Left lung (tissue), 14 donors: ENCODE results near the gene PATE4. TPM values are rescaled to one million over a fixed set of nuclear protein-coding genes. Genes with fewer than 3 reads are reported as not detected.

Experiments used
- ATAC-seq: fragments of 200-7000 bp; cut with Tn5 transposase; one replicate; pipeline ENCODE4 v1.9.1; 2020; ENCODE audit warnings: moderate library complexity
- DNase-seq, 4 donors: peaks; one replicate each; pipeline ENCODE4 v3.0.0-alpha.2; 2013 to 2020
- H3K27ac ChIP-seq, 2 donors: fragments of 200-600 bp; sonication (generic) in 1 of 2; one replicate each; pipeline versions ENCODE4 v1.5.0 to v1.8.0; 2020 to 2021
- H3K27me3 ChIP-seq, 2 donors: fragments of 200-600 bp; sonication (generic) in 1 of 2; one replicate each; pipeline versions ENCODE4 v1.5.0 to v1.8.0; 2020 to 2021
- H3K36me3 ChIP-seq, 2 donors: fragments of 200-600 bp; sonication (generic) in 1 of 2; one replicate each; pipeline versions ENCODE4 v1.5.0 to v1.8.0; 2020 to 2021
- H3K4me1 ChIP-seq, 2 donors: fragments of 200-600 bp; one replicate each; pipeline ENCODE4 v1.8.0; 2021
- H3K4me3 ChIP-seq, 2 donors: fragments of 200-600 bp; sonication (generic) in 1 of 2; one replicate each; pipeline versions ENCODE4 v1.5.0 to v1.8.0; 2020 to 2021; ENCODE audit warnings: mild to moderate bottlenecking in 1 of 2
- H3K9me3 ChIP-seq, 2 donors: fragments of 200-600 bp; sonication (generic) in 1 of 2; one replicate each; pipeline versions ENCODE4 v1.5.0 to v1.8.0; 2020 to 2021
- CTCF ChIP-seq, 2 donors: fragments of 200-600 bp; sonication (generic) in 1 of 2; IDR thresholded peaks; one replicate each; pipeline versions ENCODE4 v1.5.0 to v1.8.0; 2021; ENCODE audit warnings: antibody characterized with exemption in 2 of 2
- intact Hi-C, 2 donors: fragments of 100-400 bp; cut with DNase I; formaldehyde crosslinking; loops; one replicate each; pipeline versions ENCODE4 v1.11.2 to v1.14.2; 2022
- long read RNA-seq, 12 donors: library from polyadenylated mRNA in 2 of 12; unstranded in 2 of 12; transcript quantifications; one replicate each; pipeline ENCODE4 v2.0.0 and lab custom pipeline, GENCODE V29; 2019 to 2026
- polyA plus RNA-seq, 6 donors: library from polyadenylated mRNA; unstranded; fragments of 120-200 nt; gene quantifications; one replicate each; pipeline ENCODE4 v1.2.1, GENCODE V29; 2013; ENCODE audit not compliant: insufficient read length in 6 of 6
- total RNA-seq, 2 donors: library from RNA; stranded (reverse); fragmentation: NEBNext Ultra II Directional; extraction: Animal tissue kit (Norgen Biotek cat#: 25700); gene quantifications; one replicate each; pipeline ENCODE4 v1.2.1, GENCODE V29; 2021
- donor health status: DM: no; HTN: yes; CAD: no.
- donor health status: DM: no; HTN: no; CAD: no.

PATE4 gene, protein sequence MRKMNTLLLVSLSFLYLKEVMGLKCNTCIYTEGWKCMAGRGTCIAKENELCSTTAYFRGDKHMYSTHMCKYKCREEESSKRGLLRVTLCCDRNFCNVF
- total RNA-seq = not detected
- under 1 TPM in 4 of 6 donors, not detected in 2; 0.17 to 0.24 (median 0.22) TPM for polyA plus RNA-seq
- long read RNA-seq, donor 1 = 0 reads
- long read RNA-seq, donor 2 = 0 reads
- long read RNA-seq, donor 3 = 0 reads
- long read RNA-seq, donor 4 = 0 reads
- long read RNA-seq, donor 5 = 0 reads
- long read RNA-seq, donor 6 = 0 reads
- long read RNA-seq, donor 7 = 0 reads
- long read RNA-seq, donor 8 = 0 reads
- long read RNA-seq, donor 9 = 0 reads
- long read RNA-seq, donor 10 = 0 reads
- long read RNA-seq, donor 11 = 0 reads
- long read RNA-seq, donor 12 = 0 reads

- Histone ChIP-seq H3K36me3 (no peaks in the 10 kb centered on the region), H3K4me1 (no peaks in the 10 kb centered on the region), H3K4me3 (no peak within 1 kb of the TSS), H3K27ac (no peak within 1 kb of the TSS), H3K27me3 (no peaks in the 10 kb centered on the region), H3K9me3 (no peaks in the 10 kb centered on the region)
- no peak for TF ChIP-seq CTCF (IDR thresholded peaks at IDR 0.05)
- intact Hi-C loops = no loop called here
- ATAC-seq = no peak
- DNase-seq = no peak
Observed at GRCh38 chr11:125833016-125833415, at the start of gene PATE4. PATE4 (plus strand) TSS chr11:125833316; CDS start chr11:125833360, 44 bp downstream.

DNA sequence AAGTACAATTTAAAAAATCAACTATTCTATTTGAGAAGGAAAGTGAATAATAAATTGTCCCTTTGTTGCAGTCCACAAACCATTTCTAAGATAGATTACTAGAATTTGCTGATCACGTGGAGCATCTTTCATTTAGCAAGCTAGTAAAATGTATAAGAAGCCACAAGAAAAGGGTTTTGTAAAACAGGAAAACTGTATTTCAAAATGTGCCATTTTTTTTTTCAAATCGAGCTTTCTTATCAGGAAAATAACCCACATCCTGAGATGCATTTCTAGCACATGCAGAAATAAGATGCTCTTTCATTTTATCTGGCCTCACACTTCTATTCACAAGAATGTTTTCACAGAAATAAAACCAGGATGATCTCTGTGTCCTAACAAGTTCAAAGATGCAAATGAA, 48.4 kb upstream of the PATE4 start:
- Histone ChIP-seq H3K4me1 (no peaks in the 10 kb centered on the region), H3K27ac (no peak overlapping the region), H3K36me3 (no peaks in the 10 kb centered on the region), H3K27me3 (no peaks in the 10 kb centered on the region), H3K9me3 (no peaks in the 10 kb centered on the region), H3K4me3 (no peak overlapping the region)
- ATAC-seq (no peak), DNase-seq (no peak)
- no peak for TF ChIP-seq CTCF (IDR thresholded peaks at IDR 0.05)
- intact Hi-C loops = no loop called here

DNA sequence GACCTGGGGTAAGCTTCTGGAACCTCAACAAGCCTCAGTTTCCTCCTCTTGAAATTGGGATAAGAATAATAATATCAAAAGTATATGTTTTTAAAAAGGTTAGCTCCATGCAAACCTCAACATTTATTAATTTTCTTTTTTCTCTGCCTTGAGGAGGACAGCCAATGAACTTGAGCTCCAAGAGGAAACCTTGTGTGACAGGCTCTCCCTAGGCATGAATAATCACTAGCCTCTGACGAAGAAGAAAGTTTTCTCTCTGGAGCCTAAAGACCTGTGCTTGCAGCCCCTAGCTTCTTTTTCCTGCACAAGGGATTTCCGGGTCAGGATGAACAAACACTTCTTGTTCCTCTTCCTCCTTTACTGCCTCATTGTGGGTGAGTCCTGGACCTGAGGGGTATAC, 45.3 kb upstream of the PATE4 start, which contains the start of gene PATE3:
Gene PATE3, plus strand, starts transcription at position 301 of the 400 bp plus-strand sequence. Its CDS starts 25 bp downstream, at position 326.
- no peak for TF ChIP-seq CTCF (IDR thresholded peaks at IDR 0.05)
- Histone ChIP-seq H3K4me1 (no peaks in the 10 kb centered on the region), H3K9me3 (peaks cover 0 to 4% of the 10 kb centered on the region in 2 donors), H3K4me3 (no peak within 1 kb of the TSS), H3K27me3 (no peaks in the 10 kb centered on the region), H3K27ac (no peak within 1 kb of the TSS), H3K36me3 (no peaks in the 10 kb centered on the region)
- ATAC-seq (no peak), DNase-seq (no peak)
- intact Hi-C loops = no loop called here

DNA sequence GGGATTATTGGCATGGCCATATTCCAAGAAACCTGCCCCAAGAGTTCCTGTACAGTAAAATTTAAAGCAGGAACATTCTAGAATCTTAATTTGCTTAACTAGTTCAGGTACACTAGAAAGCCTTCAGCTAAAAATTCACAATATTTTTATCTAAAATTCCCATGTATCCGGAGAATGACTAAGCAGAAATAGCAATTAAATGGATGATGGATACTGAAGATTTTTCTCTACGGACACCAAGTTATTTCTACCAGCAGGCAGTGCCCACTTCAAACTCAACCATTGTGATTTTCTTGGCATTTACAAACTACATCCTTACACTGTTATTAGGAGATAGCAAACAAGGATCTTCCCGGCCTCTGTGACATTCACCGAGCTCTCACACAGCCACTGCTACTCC, 42.3 kb upstream of the PATE4 start:
- intact Hi-C loops = no loop called here
- DNase-seq (no peak), ATAC-seq (no peak)
- H3K9me3 ChIP-seq = peaks cover 0 to 31% of the 10 kb centered on the region in 2 donors
- no peak overlapping the region for H3K27ac ChIP-seq
- no peaks in the 10 kb centered on the region for H3K36me3 ChIP-seq
- H3K4me3 ChIP-seq = no peak overlapping the region
- no peaks in the 10 kb centered on the region for H3K4me1 ChIP-seq
- no peak for TF ChIP-seq CTCF (IDR thresholded peaks at IDR 0.05)
- no peaks in the 10 kb centered on the region for H3K27me3 ChIP-seq

GRCh38 chr11:125797641-125798040, 35.5 kb upstream of the PATE4 start:
- Histone ChIP-seq H3K9me3 (peaks cover 0 to 84% of the 10 kb centered on the region in 2 donors), H3K27me3 (no peaks in the 10 kb centered on the region), H3K36me3 (no peaks in the 10 kb centered on the region), H3K4me3 (no peak overlapping the region), H3K27ac (no peak overlapping the region), H3K4me1 (no peaks in the 10 kb centered on the region)
- DNase-seq = no peak
- intact Hi-C loops = no loop called here
- ATAC-seq = no peak
- no peak for TF ChIP-seq CTCF (IDR thresholded peaks at IDR 0.05)
